GM18907 (cell line): Measurements from ENCODE around the gene CDRT15L2.
"Not testable (repeated sequence)": the region's sequence is repeated elsewhere in the genome, so short reads cannot be mapped to it uniquely, and the experiment has no call there.

Source experiments
- ATAC-seq: cut with Tn5 transposase; IDR thresholded peaks from one replicate; pipeline ENCODE4 v1.9.1; 2021; ENCODE audit warnings: mild to moderate bottlenecking, moderate library complexity; ENCODE audit not compliant: unreplicated experiment

CDRT15L2 gene

GRCh38 chr17:20571653-20572052, 7.9 kb upstream of the CDRT15L2 start:
- ATAC-seq: not testable (repeated sequence)

GRCh38 chr17:20573216-20573615, 6.3 kb upstream of the CDRT15L2 start:
- not testable (repeated sequence) for ATAC-seq

- not testable (repeated sequence) for ATAC-seq
Observed at GRCh38 chr17:20575071-20575470, 4.5 kb upstream of the CDRT15L2 start.

GRCh38 chr17:20583891-20584577, 4.5 kb downstream of the CDRT15L2 start:
- not testable (repeated sequence) for ATAC-seq

- not testable (repeated sequence) for ATAC-seq
Observed at GRCh38 chr17:20588744-20589453, 9.4 kb downstream of the CDRT15L2 start.

GRCh38 chr17:20589454-20589810, 9.9 kb downstream of the CDRT15L2 start:
- not testable (repeated sequence) for ATAC-seq

GRCh38 chr17:20591040-20591439, 11.5 kb downstream of the CDRT15L2 start:
- ATAC-seq: not testable (repeated sequence)

GRCh38 chr17:20605568-20605967, 26.0 kb downstream of the CDRT15L2 start:
- not testable (repeated sequence) for ATAC-seq

- not testable (repeated sequence) for ATAC-seq
Observed at GRCh38 chr17:20609490-20609889, 30.0 kb downstream of the CDRT15L2 start.

- ATAC-seq: no peak
Observed at GRCh38 chr17:20611309-20611708, 31.8 kb downstream of the CDRT15L2 start.

GRCh38 chr17:20612635-20613034, 33.1 kb downstream of the CDRT15L2 start:
- ATAC-seq: no peak

- no peak for ATAC-seq
Observed at GRCh38 chr17:20613248-20613647, 33.7 kb downstream of the CDRT15L2 start.

- ATAC-seq: no peak
Observed at GRCh38 chr17:20613905-20614304, 34.4 kb downstream of the CDRT15L2 start.

- not testable (repeated sequence) for ATAC-seq
Observed at GRCh38 chr17:20615461-20615860, 35.9 kb downstream of the CDRT15L2 start.
